GM12878 (cell line): Measurements from ENCODE around the gene AMER2. TPM values are rescaled to one million over a fixed set of nuclear protein-coding genes. Genes with fewer than 3 reads are reported as not detected.
A peak's percentile ranks its signal among the peaks of the same experiment; 100 is the strongest.

Source experiments
- ATAC-seq: fragments of 200-7000 bp; cut with Tn5 transposase; 3 replicates; pipeline ENCODE4 v1.9.1; 2020; ENCODE audit warnings: mild to moderate bottlenecking, moderate library complexity
- BruUV-seq: library from RNA; stranded (reverse); fragments of 400-500 nt; replicated peaks from 2 replicates; lab custom pipeline; 2021; lab: Mats Ljungman, UMichigan
- CTCF ChIA-PET: fragments of 300-600 bp; sonication (Branson Sonifier 250); formaldehyde crosslinking; extraction: SDS; loops from one replicate; lab custom pipeline; 2021; ENCODE audit warnings: inconsistent platforms; lab: Yijun Ruan, JAX
- POLR2A ChIA-PET: fragments of 350-600 bp; formaldehyde crosslinking; extraction: SDS; loops from one replicate; lab custom pipeline; 2021; ENCODE audit warnings: inconsistent platforms; lab: Charles Lee
- RAD21 ChIA-PET: fragments of 300-600 bp; sonication (Branson Sonifier 250); formaldehyde crosslinking; loops from one replicate; lab custom pipeline; 2023; ENCODE audit warnings: antibody characterized with exemption; ENCODE audit not compliant: unreplicated experiment; lab: Charles Lee
- SMC1A ChIA-PET: fragments of 300-600 bp; sonication (Branson Sonifier 250); formaldehyde crosslinking; loops from one replicate; lab custom pipeline; 2023; ENCODE audit not compliant: unreplicated experiment, uncharacterized antibody; lab: Charles Lee
- DNase-seq: peaks from one replicate; pipeline ENCODE4 v3.0.0-alpha.2; 2011; ENCODE audit warnings: low read depth, low spot score
- FAIRE-seq: peaks from 3 replicates; lab custom pipeline; 2011; peaks lifted over from hg19 to GRCh38; lab: Jason Lieb, UNC
- H2AFZ ChIP-seq: 2 replicates; pipeline ENCODE4 v1.6.0; 2011; ENCODE audit warnings: low read depth, low read length, control low read depth; ENCODE audit not compliant: control insufficient read depth
- H3K27ac ChIP-seq: 2 replicates; pipeline ENCODE4 v1.5.1; 2011; ENCODE audit warnings: control low read depth; ENCODE audit not compliant: control insufficient read depth, insufficient read depth
- H3K27me3 ChIP-seq, 2 experiments: replicated peaks in 1 of 2; 2 replicates each; pipeline versions ENCODE4 v1.6.0 to v1.6.1; 2011; ENCODE audit warnings: low read length in 1 of 2; ENCODE audit not compliant: control insufficient read depth in 2 of 2, insufficient read depth in 2 of 2
- H3K36me3 ChIP-seq, 2 experiments: 2 replicates each; pipeline ENCODE4 v1.5.1; 2011; ENCODE audit warnings: low read length in 1 of 2; ENCODE audit not compliant: control insufficient read depth in 2 of 2, insufficient read depth in 2 of 2
- H3K4me1 ChIP-seq: 2 replicates; pipeline ENCODE4 v1.6.1; 2011; ENCODE audit warnings: mild to moderate bottlenecking, low read length, moderate library complexity, mixed read lengths; ENCODE audit not compliant: control insufficient read depth, insufficient read depth
- H3K4me2 ChIP-seq: 2 replicates; pipeline ENCODE4 v1.6.0; 2011; ENCODE audit warnings: control low read depth; ENCODE audit not compliant: control insufficient read depth, insufficient read depth
- H3K4me3 ChIP-seq: fragments of 200-600 bp; sonication (generic); 2 replicates; pipeline ENCODE4 v1.5.1; 2016
- H3K79me2 ChIP-seq: 2 replicates; pipeline ENCODE4 v1.6.0; 2011; ENCODE audit warnings: low read length; ENCODE audit not compliant: control insufficient read depth, insufficient read depth
- H3K9ac ChIP-seq: 2 replicates; pipeline ENCODE4 v1.8.0; 2011; ENCODE audit warnings: low read length, control low read depth, mixed read lengths; ENCODE audit not compliant: control insufficient read depth, insufficient read depth
- H3K9me3 ChIP-seq: replicated peaks from 3 replicates; pipeline ENCODE4 v1.5.1; 2011; ENCODE audit warnings: mild to moderate bottlenecking, low read length; ENCODE audit not compliant: control insufficient read depth, insufficient read depth
- H4K20me1 ChIP-seq: 2 replicates; pipeline ENCODE4 v1.6.0; 2011; ENCODE audit not compliant: control insufficient read depth, insufficient read depth
- BHLHE40 ChIP-seq, 2 experiments: fragments of 450-650 bp in 1 of 2; IDR thresholded peaks; 2 replicates each; pipeline ENCODE4 v1.6.1; 2011 to 2017; ENCODE audit warnings: low read depth in 2 of 2, borderline replicate concordance in 1 of 2, improper control_type of control experiment in 1 of 2, low read length in 1 of 2, mild to moderate bottlenecking in 1 of 2
- CBX5 ChIP-seq: sonication (generic); IDR thresholded peaks from 2 replicates; pipeline ENCODE4 v1.6.1; 2016; ENCODE audit warnings: low read depth, moderate library complexity, mild to moderate bottlenecking, inconsistent platforms
- EED ChIP-seq: sonication (generic); IDR thresholded peaks from 2 replicates; pipeline ENCODE4 v1.6.1; 2016; ENCODE audit warnings: antibody characterized with exemption, low read depth
- ETV6 ChIP-seq, 2 experiments: fragments of 450-650 bp in 1 of 2; IDR thresholded peaks in 1 of 2; conservative IDR thresholded peaks in 1 of 2; 2 replicates each; pipeline ENCODE4 v1.6.1; 2014; ENCODE audit warnings: antibody characterized with exemption in 1 of 2, borderline replicate concordance in 1 of 2, low read depth in 1 of 2, mild to moderate bottlenecking in 1 of 2, moderate library complexity in 1 of 2
- FOXM1 ChIP-seq: IDR thresholded peaks from 2 replicates; pipeline ENCODE4 v1.6.1; 2012; ENCODE audit warnings: low read depth, mild to moderate bottlenecking, inconsistent platforms, low read length, moderate library complexity
- HDGF ChIP-seq: fragments of 450-650 bp; IDR thresholded peaks from 2 replicates; pipeline ENCODE4 v1.6.1; 2016; ENCODE audit warnings: antibody characterized with exemption
- IRF4 ChIP-seq: IDR thresholded peaks from 2 replicates; pipeline ENCODE4 v1.6.1; 2011; ENCODE audit warnings: low read depth, low read length
- JUNB ChIP-seq: IDR thresholded peaks from 2 replicates; pipeline ENCODE4 v1.6.1; 2016; ENCODE audit warnings: antibody characterized with exemption, mild to moderate bottlenecking
- MEF2A ChIP-seq: IDR thresholded peaks from 2 replicates; pipeline ENCODE4 v1.6.1; 2011; ENCODE audit warnings: low read depth, mild to moderate bottlenecking, low read length, moderate library complexity; ENCODE audit not compliant: insufficient read depth
- NFIC ChIP-seq: IDR thresholded peaks from 2 replicates; pipeline ENCODE4 v1.6.1; 2012; ENCODE audit warnings: low read depth, mild to moderate bottlenecking, inconsistent platforms, low read length, moderate library complexity
- RUNX3 ChIP-seq: IDR thresholded peaks from 2 replicates; pipeline ENCODE4 v1.6.1; 2012; ENCODE audit warnings: low read length, inconsistent platforms
- STAT3 ChIP-seq: IDR thresholded peaks from 2 replicates; pipeline ENCODE4 v1.6.1; 2011; ENCODE audit warnings: low read depth, low read length, improper control_type of control experiment
- YY1 ChIP-seq: IDR thresholded peaks from 2 replicates; pipeline ENCODE4 v1.6.1; 2011; ENCODE audit warnings: low read depth, mild to moderate bottlenecking, low read length
- ZBED1 ChIP-seq: IDR thresholded peaks from 2 replicates; pipeline ENCODE4 v1.6.1; 2016; ENCODE audit warnings: borderline replicate concordance
- ZSCAN29 ChIP-seq: fragments of 450-650 bp; IDR thresholded peaks from 2 replicates; pipeline ENCODE4 v1.6.1; 2017; ENCODE audit warnings: mild to moderate bottlenecking, moderate library complexity
- WGBS: methylation state at CpG from one replicate; pipeline ENCODE4 v1.1.6; 2016; ENCODE audit warnings: low lambda C conversion rate; ENCODE audit not compliant: insufficient replicate concordance, insufficient coverage; ENCODE audit errors: missing lambda C conversion rate; 5-methylcytosine and 5-hydroxymethylcytosine counted together
- in situ Hi-C: fragments of 300-500 bp; cut with MboI; formaldehyde crosslinking; loops from 9 replicates; pipeline ENCODE4 v1.14.3; 2018; ENCODE audit warnings: mixed read lengths
- intact Hi-C: fragments of 100-400 bp; cut with micrococcal nuclease; formaldehyde crosslinking; loops from one replicate; pipeline ENCODE4 v1.14.2; 2022; ENCODE audit not compliant: unreplicated experiment
- polyA plus RNA-seq, 11 experiments: library from polyadenylated mRNA; depleted of rRNA in 4 of 11; unstranded in 6 of 11; stranded (reverse) in 5 of 11; fragments of >200 nt; fragmentation: Nextera tagmentation in 4 of 11; fragmentation: Illumina TruSeq in 1 of 11; extraction: Ambion mirVana in 4 of 11; extraction: Trizol in 1 of 11; gene quantifications; 1 replicate in 1 of 11; 2 replicates in 10 of 11; pipeline versions ENCODE4 v1.2.1 to v1.2.3, GENCODE V29; 2011 to 2016; ENCODE audit warnings: inconsistent platforms in 2 of 11, missing spikeins in 2 of 11, low read depth in 1 of 11
- total RNA-seq, 4 experiments: library from RNA; depleted of rRNA in 3 of 4; stranded (reverse); fragments of >200 nt in 3 of 4; fragmentation: Illumina TruSeq in 1 of 4; extraction: Trizol in 1 of 4; gene quantifications; 2 replicates each; pipeline versions ENCODE4 v1.2.1 to v1.2.3, GENCODE V29; 2013 to 2021
- TF ChIP-seq, protein P1 (sequence below): IDR thresholded peaks from 2 replicates; pipeline ENCODE4 v1.6.1; 2012; ENCODE audit warnings: low read length, inconsistent platforms
- TF ChIP-seq, protein P2 (sequence below): fragments of 450-650 bp; IDR thresholded peaks from 2 replicates; pipeline ENCODE4 v1.6.1; 2017; ENCODE audit warnings: low read depth, mild to moderate bottlenecking, moderate library complexity
- TF ChIP-seq, protein P3 (sequence below): IDR thresholded peaks from 2 replicates; pipeline ENCODE4 v1.6.1; 2011; ENCODE audit warnings: borderline replicate concordance, low read depth, mild to moderate bottlenecking, moderate library complexity, low read length; ENCODE audit not compliant: insufficient read depth, poor library complexity, severe bottlenecking

AMER2 gene
- total and polyA plus RNA-seq, 10 of the 15 experiments (the other 5 are each of a cell fraction or from before 2014, with no cell fraction given): 0.01 to 0.34 (median 0.21) TPM

DNA sequence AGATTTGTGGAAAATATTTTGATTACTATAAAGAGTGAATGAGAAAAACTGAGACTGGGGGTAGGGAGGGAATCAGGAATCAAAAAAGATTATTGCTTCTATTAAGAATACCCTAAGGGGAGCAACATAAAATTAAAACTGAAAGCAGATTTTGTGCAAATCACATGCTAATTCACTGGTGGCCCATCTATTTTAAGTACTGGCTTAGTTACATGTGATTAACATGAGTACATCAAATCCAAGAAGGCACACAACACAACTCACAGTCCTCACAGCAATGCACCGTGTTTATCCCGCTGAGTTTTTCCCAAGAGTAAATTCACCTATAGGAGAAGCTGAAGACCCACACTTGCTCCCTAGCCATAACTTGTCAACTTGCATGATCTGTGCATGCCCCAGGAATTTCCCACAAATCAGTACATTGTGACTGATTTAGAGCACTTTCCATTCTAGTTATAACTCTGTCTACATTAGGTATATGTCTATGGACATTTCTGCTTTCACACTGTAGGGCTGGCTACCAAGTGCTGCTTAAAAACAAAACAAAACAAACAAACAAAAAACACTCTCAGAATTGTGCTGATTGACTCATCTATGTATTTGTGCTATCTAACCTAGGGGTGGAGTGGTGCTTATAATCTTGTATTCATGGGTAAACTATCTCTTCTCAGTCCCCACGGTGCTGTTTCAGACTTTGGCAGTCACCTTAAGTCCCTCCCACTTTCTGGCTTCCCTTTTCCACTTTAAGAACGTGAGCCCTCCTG lies 24.3 kb downstream of the AMER2 start:
- ChIA-PET RAD21 (no interaction called here), SMC1A (no interaction called here), POLR2A (no interaction called here), CTCF (no interaction called here)
- peak overlapping the region; percentile 14; the same call in 1 of the 2 replicates for H3K4me2 ChIP-seq
- no peaks in the 10 kb centered on the region for H3K36me3 ChIP-seq
- intact Hi-C loops (loop anchor here (2.0 to 10.0 kb wide), 2 partner anchors 33 to 57 kb away; no protein-coding TSS in a partner anchor), in situ Hi-C loops (no loop called here)
- WGBS: 1% methylated on average over 4 of the region's 4 CpGs
- H3K27ac ChIP-seq: no peak overlapping the region; the same call in 1 of the 2 replicates
- no peaks in the 10 kb centered on the region for H4K20me1 ChIP-seq
- BruUV-seq: no TSS peak
- no peaks in the 10 kb centered on the region for H3K79me2 ChIP-seq
- ATAC-seq: peak; percentile 86
- H2AFZ ChIP-seq: no peak overlapping the region; the same call in 1 of the 2 replicates
- no peak overlapping the region for H3K9ac ChIP-seq
- H3K4me1 ChIP-seq: 0 out of 2 replicates have a peak, but pooled peaks cover 2% of the 10 kb centered on the region
- H3K9me3 ChIP-seq: peaks cover 7% of the 10 kb centered on the region; the same call in 1 of the 3 replicates
- peak; percentile 31 for FAIRE-seq
- no peak overlapping the region for H3K4me3 ChIP-seq
- no peaks in the 10 kb centered on the region for H3K27me3 ChIP-seq
- peak; percentile 31 for DNase-seq
- TF ChIP-seq FOXM1 (peak; percentile 67; the same call in 1 of the 2 replicates), BHLHE40 (IDR thresholded peaks at IDR 0.05; ENCODE audit: borderline replicate concordance in 1 of 2, low read depth in 2 of 2, low read length in 1 of 2) (no peak), HDGF (no peak), MEF2A (0 out of 2 replicates have a peak, but pooled peaks have one; percentile 43), ZBED1 (peak; percentile 43; the same call in 1 of the 2 replicates), RUNX3 (peak; percentile 77), EED (peak; percentile 63; the same call in 1 of the 2 replicates), CBX5 (peak; percentile 78; the same call in 1 of the 2 replicates), YY1 (no peak), STAT3 (0 out of 2 replicates have a peak, but pooled peaks have one; percentile 2), ETV6 (conservative IDR thresholded peaks at IDR 0.05 in 1 of 2, IDR thresholded peaks at IDR 0.05 in 1 of 2; ENCODE audit: borderline replicate concordance in 1 of 2, low read depth in 1 of 2) (peak in 1 of 2 experiments; percentile 54; a peak in 1 of 4 replicates), JUNB (peak; percentile 95), IRF4 (peak; percentile 32; the same call in 1 of the 2 replicates), ZSCAN29 (no peak), NFIC (peak; percentile 89; the same call in 1 of the 2 replicates)
- TF ChIP-seq, protein P1, sequence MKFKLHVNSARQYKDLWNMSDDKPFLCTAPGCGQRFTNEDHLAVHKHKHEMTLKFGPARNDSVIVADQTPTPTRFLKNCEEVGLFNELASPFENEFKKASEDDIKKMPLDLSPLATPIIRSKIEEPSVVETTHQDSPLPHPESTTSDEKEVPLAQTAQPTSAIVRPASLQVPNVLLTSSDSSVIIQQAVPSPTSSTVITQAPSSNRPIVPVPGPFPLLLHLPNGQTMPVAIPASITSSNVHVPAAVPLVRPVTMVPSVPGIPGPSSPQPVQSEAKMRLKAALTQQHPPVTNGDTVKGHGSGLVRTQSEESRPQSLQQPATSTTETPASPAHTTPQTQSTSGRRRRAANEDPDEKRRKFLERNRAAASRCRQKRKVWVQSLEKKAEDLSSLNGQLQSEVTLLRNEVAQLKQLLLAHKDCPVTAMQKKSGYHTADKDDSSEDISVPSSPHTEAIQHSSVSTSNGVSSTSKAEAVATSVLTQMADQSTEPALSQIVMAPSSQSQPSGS: peak; percentile 71; the same call in 1 of the 2 replicates
- TF ChIP-seq, protein P2, sequence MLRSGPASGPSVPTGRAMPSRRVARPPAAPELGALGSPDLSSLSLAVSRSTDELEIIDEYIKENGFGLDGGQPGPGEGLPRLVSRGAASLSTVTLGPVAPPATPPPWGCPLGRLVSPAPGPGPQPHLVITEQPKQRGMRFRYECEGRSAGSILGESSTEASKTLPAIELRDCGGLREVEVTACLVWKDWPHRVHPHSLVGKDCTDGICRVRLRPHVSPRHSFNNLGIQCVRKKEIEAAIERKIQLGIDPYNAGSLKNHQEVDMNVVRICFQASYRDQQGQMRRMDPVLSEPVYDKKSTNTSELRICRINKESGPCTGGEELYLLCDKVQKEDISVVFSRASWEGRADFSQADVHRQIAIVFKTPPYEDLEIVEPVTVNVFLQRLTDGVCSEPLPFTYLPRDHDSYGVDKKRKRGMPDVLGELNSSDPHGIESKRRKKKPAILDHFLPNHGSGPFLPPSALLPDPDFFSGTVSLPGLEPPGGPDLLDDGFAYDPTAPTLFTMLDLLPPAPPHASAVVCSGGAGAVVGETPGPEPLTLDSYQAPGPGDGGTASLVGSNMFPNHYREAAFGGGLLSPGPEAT: no peak
- TF ChIP-seq, protein P3, sequence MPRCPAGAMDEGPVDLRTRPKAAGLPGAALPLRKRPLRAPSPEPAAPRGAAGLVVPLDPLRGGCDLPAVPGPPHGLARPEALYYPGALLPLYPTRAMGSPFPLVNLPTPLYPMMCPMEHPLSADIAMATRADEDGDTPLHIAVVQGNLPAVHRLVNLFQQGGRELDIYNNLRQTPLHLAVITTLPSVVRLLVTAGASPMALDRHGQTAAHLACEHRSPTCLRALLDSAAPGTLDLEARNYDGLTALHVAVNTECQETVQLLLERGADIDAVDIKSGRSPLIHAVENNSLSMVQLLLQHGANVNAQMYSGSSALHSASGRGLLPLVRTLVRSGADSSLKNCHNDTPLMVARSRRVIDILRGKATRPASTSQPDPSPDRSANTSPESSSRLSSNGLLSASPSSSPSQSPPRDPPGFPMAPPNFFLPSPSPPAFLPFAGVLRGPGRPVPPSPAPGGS: peak; percentile 20
